ENCODE data around the gene PIK3R5. TPM values are rescaled to one million over a fixed set of nuclear protein-coding genes. Genes with fewer than 3 reads are reported as not detected.

Gene PIK3R5
- total RNA-seq, 1 donor from 2014 or later = 2.0 TPM

DNA sequence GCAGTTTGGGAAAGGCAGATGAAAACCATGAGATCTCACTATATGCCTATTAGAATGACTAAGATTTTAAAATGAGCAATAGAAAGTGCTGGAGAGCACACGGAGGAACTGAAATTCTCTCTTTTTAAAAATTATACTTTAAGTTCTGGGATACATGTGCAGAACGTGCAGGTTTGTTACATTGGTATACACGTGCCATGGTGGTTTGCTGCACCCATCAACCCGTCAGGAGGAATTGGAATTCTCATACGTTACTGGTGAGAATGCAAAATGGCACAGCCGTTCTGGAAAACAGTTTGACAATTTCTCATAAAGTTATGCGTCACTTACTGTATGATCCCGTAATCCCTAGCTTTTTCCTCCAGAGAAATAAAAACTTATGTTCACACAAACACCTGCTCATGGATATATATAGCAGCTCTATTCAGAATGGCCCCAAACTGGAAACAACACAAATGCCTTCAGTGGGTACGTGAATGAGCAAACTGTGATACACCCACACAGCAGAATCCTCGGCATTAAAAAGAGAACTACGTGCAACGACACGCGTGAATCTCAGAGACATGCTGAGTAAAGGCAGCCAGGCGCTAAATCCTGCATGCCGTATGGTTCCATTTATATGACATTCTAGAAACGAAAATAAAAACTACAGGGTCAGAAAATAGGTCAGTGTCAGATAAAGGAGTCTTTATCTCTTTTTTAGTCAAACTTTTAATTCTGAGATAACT lies 109.9 kb downstream of the PIK3R5 start:
- intact Hi-C loops (cut with DNase I) = loop anchor here (5.0 kb wide), 1 partner anchor 42 kb away; no protein-coding TSS in a partner anchor
- peak; percentile 46 for DNase-seq (ENCODE audit: low spot score)

DNA sequence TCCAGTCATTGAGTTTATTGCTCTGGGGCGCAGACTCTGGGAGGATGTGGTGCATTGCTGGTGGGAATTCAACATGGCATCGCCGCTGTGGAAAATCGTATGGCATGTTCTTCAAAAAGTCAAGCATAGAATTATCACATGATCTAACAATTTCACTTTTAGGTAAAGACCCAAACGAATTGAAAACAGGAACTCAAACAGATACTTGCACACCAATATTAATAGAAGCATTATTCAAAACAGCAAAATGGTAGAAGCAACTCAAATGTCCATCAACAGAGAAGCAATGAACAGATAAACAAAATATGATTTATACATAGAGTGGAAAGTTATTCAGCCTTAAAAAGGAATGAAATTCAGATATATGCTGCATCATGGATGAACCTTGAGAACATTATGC lies 113.9 kb downstream of the PIK3R5 start:
- DNase-seq (ENCODE audit: low spot score) = peak; percentile 20
- intact Hi-C loops (cut with DNase I) = no loop called here

DNA sequence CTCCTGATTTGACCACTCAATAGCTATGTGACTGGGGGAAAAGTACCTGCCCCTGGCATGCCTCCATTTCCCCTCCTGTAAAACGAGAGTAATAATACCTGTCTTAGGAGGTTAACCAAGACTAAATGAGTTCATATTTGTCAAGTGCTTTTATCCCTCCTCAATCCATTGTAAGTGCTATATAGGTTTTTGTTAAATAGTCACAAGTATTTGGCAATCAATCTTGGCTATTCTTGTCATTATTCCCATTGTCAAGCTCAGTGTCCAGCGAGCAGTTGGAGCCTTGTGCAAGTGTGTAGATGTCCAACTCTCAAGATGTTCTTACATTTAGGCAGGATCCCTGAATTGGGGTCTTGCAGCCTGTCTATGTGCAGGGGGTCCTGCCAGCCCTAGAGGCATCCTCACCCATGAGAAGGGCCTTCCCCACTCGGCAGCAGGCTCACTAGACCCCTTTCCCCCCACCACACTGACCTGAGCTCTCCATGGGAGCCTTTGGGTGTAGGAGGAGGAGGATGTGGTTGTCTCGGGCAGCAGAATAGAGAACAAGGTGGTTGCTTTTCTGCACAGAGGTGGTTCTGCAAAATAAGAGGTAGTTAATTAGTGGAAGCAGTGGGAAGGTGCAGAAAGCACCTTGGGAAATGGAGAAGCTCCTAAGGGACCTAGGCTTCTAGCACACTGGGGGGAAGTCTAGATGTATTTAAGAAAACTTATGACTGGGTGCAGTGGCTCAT lies 116.0 kb downstream of the PIK3R5 start:
- DNase-seq (ENCODE audit: low spot score) = peak; percentile 15
- intact Hi-C loops (cut with DNase I) = no loop called here

- intact Hi-C loops (cut with DNase I) = no loop called here
- no peak for DNase-seq (ENCODE audit: low spot score)
Measured at GRCh38 chr17:8847891-8848290, 117.6 kb downstream of the PIK3R5 start.

- no peak for DNase-seq (ENCODE audit: low spot score)
- intact Hi-C loops (cut with DNase I) = no loop called here
Measured at GRCh38 chr17:8846768-8847211, 118.7 kb downstream of the PIK3R5 start.

DNA sequence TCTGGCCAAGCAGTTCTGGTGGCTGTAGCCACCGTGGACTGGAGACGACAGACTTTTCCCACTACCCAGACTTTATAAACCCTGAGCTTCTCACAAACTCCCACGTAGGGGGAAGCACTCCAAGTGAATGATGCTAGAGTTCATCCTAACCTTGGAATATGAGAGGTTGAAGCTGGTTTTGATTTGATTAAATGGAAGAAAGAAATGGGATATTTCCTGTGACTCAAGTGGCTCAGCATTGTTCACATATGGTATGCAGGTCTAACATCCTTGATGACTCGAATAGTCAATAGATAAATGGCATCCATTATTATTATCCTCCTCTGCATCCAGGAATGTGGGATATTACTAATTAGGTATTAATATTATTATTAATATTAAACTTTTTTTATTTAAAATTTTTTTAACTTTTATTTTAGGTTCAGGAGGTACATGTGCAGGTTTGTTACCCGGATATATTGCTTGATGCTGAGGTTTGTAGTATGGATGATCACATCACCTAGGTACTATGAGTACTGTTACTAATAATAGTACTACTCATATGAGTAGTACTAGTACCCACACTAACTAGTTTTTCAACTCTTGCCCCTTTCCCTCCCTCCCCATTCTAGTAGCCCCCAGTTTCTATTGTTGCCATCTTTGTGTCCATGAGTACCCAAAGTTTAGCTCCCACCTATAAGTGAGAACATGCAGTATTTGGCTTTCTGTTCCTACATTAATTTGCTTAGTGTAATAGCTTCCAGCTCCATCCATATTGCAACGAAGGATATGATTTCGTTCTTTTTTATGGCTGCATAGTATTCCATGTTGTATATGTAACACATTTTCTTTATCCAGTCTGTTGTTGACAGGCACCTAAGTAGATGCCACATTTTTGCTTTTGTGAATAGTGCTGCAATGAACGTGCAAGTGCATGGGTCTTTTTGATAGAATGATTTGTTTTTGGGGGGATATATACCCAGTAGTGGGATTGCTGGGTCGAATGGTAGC lies 121.0 kb downstream of the PIK3R5 start:
- no peak for DNase-seq (ENCODE audit: low spot score)
- intact Hi-C loops (cut with DNase I) = no loop called here

DNA sequence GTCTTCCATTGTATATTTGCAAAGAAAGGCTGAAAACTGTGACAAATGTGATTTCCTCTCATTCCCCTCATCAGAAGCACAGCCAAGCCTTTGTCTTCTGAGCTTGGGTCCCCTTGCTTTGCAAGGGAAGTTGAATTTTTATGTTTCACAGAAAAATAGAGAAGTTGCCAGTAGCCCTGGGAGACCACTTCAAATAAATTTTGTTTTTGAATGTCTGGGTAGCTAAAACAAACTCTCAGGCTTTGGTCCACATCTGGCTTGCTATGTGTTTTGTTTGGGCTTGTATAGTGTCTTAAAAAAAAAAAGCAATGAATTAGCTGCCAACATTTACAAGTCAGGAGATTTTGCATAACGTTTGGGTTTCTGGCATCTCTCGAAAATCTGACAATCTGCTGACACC lies 122.2 kb downstream of the PIK3R5 start:
- no peak for DNase-seq (ENCODE audit: low spot score)
- intact Hi-C loops (cut with DNase I) = no loop called here

GRCh38 chr17:8841844-8842243 lies 123.7 kb downstream of the PIK3R5 start:
- intact Hi-C loops (cut with DNase I) = no loop called here
- DNase-seq (ENCODE audit: low spot score) = no peak

DNA sequence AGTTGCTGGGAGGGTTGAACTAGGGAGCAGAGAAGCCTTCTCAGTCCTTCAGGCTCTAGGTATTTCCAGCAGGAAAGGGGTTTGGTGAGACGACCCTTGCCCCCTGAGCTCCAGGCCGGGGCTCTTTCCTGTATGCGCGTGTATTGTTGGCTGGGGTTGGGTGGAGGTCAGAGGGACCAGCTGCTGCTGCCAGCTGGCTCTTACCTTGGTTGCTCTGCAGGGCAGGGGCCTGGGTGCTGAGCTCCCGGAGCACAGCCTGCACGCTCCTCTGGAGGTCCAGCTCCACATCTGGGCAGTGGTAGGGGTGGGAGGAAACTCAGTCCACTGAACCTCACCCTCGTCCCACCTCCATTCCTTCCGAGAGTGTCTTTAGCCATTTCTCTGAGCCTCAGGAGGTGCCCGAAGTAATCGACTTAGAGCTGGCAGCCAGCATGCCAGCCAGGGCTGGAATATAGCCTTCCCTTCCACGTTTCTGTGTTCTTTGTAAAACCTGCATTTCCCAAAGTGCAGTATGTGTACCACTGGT lies 126.0 kb downstream of the PIK3R5 start:
- no peak for DNase-seq (ENCODE audit: low spot score)
- intact Hi-C loops (cut with DNase I) = no loop called here

- intact Hi-C loops (cut with DNase I) = no loop called here
- no peak for DNase-seq (ENCODE audit: low spot score)
Measured at GRCh38 chr17:8838551-8839095, 126.9 kb downstream of the PIK3R5 start.

GRCh38 chr17:8837563-8838075 lies 127.9 kb downstream of the PIK3R5 start:
- DNase-seq (ENCODE audit: low spot score) = no peak
- intact Hi-C loops (cut with DNase I) = no loop called here

- intact Hi-C loops (cut with DNase I) = no loop called here
- no peak for DNase-seq (ENCODE audit: low spot score)
Measured at GRCh38 chr17:8836821-8837562, 128.5 kb downstream of the PIK3R5 start.

DNA sequence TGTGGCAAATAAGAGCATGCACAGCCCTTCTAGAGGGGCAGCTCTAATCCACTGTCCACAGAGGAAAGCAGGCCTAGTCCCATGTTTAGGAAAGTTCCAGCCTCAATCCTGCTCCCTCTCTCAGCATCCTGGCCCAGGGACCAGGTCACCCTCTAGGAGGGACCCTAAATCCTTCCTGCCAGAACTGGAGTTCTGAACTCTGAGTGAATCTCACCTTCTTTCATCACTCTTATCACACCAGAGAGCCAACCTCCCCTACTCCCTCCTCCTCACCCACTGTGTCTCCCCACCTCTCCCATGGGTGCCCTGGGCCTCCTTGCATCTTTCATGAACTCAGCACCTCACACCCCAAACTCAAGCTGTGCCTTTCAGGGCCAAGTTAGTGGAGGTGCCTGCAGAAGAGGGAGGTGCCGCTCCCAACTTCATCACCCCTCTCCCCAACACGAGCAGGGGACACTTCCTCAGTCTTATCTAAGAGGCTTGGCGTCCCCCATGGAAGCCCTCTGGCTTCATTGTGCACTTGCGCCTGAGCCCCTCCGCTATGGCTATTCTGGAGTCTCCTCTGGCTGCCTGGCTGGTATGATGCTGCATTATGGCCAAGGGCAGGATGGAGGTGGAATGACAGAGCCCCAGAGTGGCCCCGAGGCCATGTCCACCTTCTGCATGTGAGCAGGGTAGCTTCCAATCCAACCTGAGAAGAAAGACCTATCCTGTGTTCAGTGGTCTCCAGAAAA lies 129.7 kb downstream of the PIK3R5 start:
- intact Hi-C loops (cut with DNase I) = no loop called here
- no peak for DNase-seq (ENCODE audit: low spot score)

- DNase-seq (ENCODE audit: low spot score) = no peak
- intact Hi-C loops (cut with DNase I) = no loop called here
Measured at GRCh38 chr17:8835106-8835505, 130.4 kb downstream of the PIK3R5 start.

GRCh38 chr17:8832711-8833352 lies 132.7 kb downstream of the PIK3R5 start:
- intact Hi-C loops (cut with DNase I) = no loop called here
- DNase-seq (ENCODE audit: low spot score) = no peak

GRCh38 chr17:8831234-8831849 lies 134.2 kb downstream of the PIK3R5 start:
- intact Hi-C loops (cut with DNase I) = no loop called here
- no peak for DNase-seq (ENCODE audit: low spot score)

DNA sequence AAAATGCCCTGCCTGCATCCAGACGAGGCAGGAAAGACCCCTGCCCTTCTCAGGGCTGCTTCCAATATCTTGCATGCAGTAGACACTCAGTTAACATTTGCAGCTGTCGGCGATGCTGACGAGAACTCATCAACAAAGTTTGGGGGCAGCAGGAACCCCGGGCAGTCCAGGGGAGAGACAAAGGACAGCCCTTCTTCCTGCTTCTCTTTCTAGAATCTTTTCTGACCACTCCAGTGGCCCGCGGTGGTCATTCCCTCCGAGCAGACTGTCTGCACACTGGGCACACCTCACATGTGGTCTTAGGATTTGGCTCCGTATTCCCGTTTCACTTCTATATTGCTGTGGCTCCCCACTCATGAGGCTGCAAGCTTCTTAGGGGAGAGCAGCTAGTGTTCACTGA lies 135.4 kb downstream of the PIK3R5 start:
- DNase-seq (ENCODE audit: low spot score) = no peak
- intact Hi-C loops (cut with DNase I) = no loop called here
